Activated naive CD8-positive, alpha-beta T cell treated with anti-CD3 and anti-CD28 coated beads for 36 hours (primary cell): ENCODE results near the gene TMEM74B. TPM values are rescaled to one million over a fixed set of nuclear protein-coding genes. Genes with fewer than 3 reads are reported as not detected.

ENCODE experiments used
- DNase-seq: peaks from one replicate; pipeline ENCODE4 v3.0.0; 2021
- H3K27ac Mint-ChIP-seq: one replicate; pipeline ENCODE4 v1.8.0; 2022; ENCODE audit warnings: mild to moderate bottlenecking, moderate library complexity, mixed read lengths
- H3K27me3 Mint-ChIP-seq: one replicate; pipeline ENCODE4 v1.8.0; 2022; ENCODE audit warnings: mild to moderate bottlenecking, mixed read lengths
- H3K36me3 Mint-ChIP-seq: one replicate; pipeline ENCODE4 v1.8.0; 2021; ENCODE audit warnings: mild to moderate bottlenecking, mixed read lengths
- H3K4me1 Mint-ChIP-seq: one replicate; pipeline ENCODE4 v1.8.0; 2021; ENCODE audit warnings: mixed read lengths
- H3K4me3 Mint-ChIP-seq: one replicate; pipeline ENCODE4 v1.8.0; 2022; ENCODE audit warnings: mild to moderate bottlenecking, moderate library complexity, mixed read lengths
- H3K9me3 Mint-ChIP-seq: one replicate; pipeline ENCODE4 v1.8.0; 2022; ENCODE audit warnings: mixed read lengths
- total RNA-seq, 2 experiments: library from RNA; stranded (reverse); gene quantifications; one replicate each; pipeline ENCODE4 v1.2.3, GENCODE V29; 2021

The TMEM74B gene
- total RNA-seq, 2 experiments from 2014 or later: 1.5 to 1.9 TPM

DNA sequence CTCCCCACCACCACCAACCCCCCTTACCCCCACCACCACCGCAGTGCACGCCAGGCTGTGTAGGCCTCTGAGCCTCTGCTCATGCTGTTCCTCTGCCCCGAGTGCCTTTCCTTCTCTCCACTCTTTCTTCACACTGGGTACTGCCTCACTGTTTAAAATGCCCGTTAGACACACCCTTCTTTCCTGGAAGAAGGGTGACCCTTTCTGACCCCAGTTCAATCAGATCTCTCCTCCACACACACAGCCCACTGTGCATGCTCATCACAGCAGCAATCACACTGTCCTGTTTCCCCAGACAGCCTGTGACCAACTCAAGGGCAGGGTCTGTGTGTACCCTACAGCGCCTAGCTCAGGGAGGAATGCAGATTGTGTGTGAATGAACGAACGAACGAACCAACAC, 10.0 kb downstream of the TMEM74B start:
- no peak for DNase-seq
- peaks cover 12% of the 10 kb centered on the region for H3K36me3 Mint-ChIP-seq
- H3K4me3 Mint-ChIP-seq: no peak overlapping the region

DNA sequence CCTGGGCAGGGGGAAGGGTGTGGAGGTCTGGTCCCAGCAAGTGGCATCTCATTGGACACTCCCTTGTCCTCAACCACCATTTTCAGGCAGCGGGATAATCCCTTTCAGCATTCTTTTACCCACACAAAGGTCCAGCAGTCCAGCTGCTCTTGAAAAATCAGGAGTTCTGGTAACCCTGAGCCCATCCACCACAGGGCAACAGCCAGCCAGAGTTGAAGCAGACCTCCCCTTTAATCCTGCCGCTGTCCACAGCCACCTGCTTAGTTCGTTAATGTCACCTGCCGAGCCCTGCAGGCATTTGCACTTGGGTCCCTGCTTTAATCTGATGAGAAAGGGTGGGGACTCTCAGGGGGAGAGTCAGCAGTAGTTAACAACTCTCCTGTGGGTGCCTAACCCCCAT, 11.1 kb downstream of the TMEM74B start:
- H3K36me3 Mint-ChIP-seq: peaks cover 14% of the 10 kb centered on the region
- H3K4me1 Mint-ChIP-seq: no peaks in the 10 kb centered on the region
- H3K9me3 Mint-ChIP-seq: no peaks in the 10 kb centered on the region
- no peak for DNase-seq
- no peak overlapping the region for H3K4me3 Mint-ChIP-seq
- no peaks in the 10 kb centered on the region for H3K27me3 Mint-ChIP-seq
- H3K27ac Mint-ChIP-seq: no peak overlapping the region

More for the DNA sequence above, 10.0 kb downstream of the TMEM74B start:
- Mint-ChIP-seq H3K27me3 (no peaks in the 10 kb centered on the region), H3K27ac (no peak overlapping the region), H3K4me1 (no peaks in the 10 kb centered on the region), H3K9me3 (no peaks in the 10 kb centered on the region)

DNA sequence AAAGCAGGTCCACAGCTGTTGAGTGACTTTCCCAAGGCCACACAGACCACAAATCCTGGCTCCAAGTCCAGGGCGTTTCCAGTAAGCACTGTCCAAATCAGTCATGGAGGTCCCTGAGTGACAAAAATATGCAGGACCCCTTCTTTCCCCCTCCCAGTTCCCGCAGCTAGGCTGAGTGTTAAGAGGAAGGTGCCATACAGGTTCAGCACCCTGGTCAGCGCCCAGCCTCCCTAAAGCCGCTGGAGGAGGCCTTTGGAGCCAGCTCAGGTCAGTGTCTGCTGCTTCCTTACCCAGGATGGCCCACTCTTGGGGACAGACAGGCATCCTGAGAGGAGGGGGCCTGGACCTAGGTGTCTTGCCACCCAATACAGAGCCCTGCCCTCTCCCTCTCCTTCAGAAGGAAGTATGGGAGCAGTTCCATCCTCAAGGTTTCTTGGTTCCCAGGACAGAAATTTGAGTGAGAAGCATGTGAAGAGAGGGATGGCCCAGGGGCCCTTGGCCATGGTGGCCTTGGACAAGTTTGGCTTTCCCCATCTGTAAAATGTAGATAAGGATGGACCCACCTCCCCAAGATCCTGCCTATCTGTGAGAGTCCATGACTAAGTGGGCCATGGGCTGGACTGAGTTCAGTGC, 13.2 kb downstream of the TMEM74B start:
- H3K27me3 Mint-ChIP-seq: no peaks in the 10 kb centered on the region
- H3K36me3 Mint-ChIP-seq: peaks cover 24% of the 10 kb centered on the region
- no peak for DNase-seq
- H3K4me3 Mint-ChIP-seq: no peak overlapping the region
- H3K9me3 Mint-ChIP-seq: no peaks in the 10 kb centered on the region
- H3K27ac Mint-ChIP-seq: no peak overlapping the region
- H3K4me1 Mint-ChIP-seq: no peaks in the 10 kb centered on the region

DNA sequence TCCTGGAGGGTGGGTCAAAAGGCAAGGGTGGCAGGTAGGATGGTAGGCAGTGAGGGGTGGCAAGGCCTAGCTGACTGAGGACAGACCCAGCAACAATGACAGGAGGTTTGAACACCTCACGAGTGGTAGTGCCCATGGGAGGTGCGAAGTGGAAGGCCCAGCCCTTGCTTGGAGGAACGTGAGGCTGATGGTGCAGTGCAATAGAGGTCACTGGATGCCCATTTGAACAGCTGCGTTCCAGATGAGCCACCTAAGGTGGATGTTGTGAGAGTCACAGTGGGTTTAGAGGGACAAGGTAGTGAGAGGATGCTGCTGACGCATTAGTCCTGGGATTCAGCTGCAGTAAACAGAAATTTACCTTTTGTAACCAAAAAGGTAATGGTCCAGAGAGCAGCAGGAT, 15.6 kb downstream of the TMEM74B start:
- Mint-ChIP-seq H3K9me3 (no peaks in the 10 kb centered on the region), H3K4me1 (peaks cover 4% of the 10 kb centered on the region), H3K4me3 (no peak overlapping the region), H3K36me3 (peaks cover 40% of the 10 kb centered on the region), H3K27me3 (no peaks in the 10 kb centered on the region), H3K27ac (no peak overlapping the region)
- no peak for DNase-seq

DNA sequence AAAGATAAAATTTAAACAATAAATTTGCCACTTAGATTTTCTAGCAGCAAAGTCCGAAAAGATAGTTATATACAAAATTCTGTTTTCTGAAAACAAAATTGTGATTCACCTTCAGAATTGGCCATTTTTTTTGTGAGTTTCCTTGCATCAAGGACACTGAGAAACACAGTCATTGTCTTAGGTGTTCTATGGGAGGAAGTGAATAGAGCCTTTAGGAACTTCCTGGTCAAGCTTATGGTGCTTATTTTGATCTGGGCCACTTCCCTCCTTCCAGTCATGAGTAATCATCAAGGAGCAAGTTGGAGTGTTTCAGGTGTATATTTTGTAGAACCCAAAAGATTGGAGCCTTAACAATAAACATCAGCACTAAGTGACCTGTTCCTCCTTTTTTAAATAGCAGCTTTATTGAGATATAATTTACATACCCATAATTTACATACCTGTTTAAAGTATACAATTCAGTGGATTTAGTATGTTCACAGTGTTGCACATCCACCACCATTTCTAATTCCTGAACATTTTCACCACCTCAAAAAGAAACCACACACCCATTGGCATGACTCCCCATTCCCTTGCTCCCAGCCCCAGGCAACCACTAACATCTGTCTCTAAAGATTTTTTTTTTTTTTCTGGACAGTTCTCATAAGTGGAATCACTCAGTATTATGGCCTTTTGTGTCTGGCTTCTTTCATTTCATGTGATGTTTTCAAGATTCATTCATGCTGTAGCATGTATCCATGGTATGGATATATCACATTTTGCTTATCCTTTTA, 17.6 kb downstream of the TMEM74B start:
- H3K27me3 Mint-ChIP-seq: no peaks in the 10 kb centered on the region
- DNase-seq: no peak
- peaks cover 42% of the 10 kb centered on the region for H3K36me3 Mint-ChIP-seq
- H3K27ac Mint-ChIP-seq: no peak overlapping the region
- no peaks in the 10 kb centered on the region for H3K9me3 Mint-ChIP-seq
- H3K4me3 Mint-ChIP-seq: no peak overlapping the region
- H3K4me1 Mint-ChIP-seq: peaks cover 4% of the 10 kb centered on the region

DNA sequence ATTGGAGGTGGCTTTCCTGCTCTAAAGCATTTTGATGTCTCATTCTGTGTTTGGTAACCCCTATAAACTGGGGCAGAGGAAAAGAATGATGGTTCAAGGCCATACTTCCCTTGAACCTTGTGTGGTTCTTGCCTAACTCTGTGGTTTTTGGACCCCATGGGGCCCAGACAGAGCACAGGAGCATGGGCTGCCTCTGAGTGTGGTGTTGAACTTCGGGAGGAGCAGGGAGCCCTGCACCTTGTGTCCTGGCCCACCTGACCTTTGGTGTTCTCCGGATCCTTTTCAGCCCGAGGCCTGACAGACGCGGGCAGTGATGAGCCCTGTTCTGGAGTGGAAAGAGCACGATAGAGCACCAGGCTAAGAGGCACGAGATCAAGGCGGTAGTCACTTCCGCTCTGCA, 18.8 kb downstream of the TMEM74B start:
- DNase-seq: no peak
- Mint-ChIP-seq H3K4me1 (peaks cover 4% of the 10 kb centered on the region), H3K9me3 (no peaks in the 10 kb centered on the region), H3K4me3 (no peak overlapping the region), H3K27me3 (no peaks in the 10 kb centered on the region), H3K36me3 (peaks cover 40% of the 10 kb centered on the region), H3K27ac (no peak overlapping the region)

DNA sequence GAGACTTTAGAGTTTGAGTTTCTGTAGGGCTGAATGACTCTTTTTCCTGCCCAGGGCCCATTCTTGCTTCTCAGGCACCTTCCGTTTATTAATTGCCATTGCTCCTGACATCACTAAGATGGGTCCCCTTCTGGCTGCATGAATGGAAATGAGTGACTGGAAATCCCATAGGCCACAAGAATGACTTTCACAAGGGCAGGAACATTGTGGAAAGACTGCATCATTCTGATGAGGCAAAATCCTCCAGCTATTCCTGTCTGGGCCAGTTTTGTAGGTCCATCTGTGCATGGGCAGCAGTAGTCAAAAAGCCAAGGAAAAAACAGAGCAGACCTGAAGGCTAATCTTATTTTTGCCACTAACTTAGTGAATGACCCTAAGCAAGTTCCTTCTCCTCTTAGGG, 19.3 kb downstream of the TMEM74B start:
- no peak for DNase-seq
- peak overlapping the region; percentile 21 for H3K27ac Mint-ChIP-seq
- no peak overlapping the region for H3K4me3 Mint-ChIP-seq

DNA sequence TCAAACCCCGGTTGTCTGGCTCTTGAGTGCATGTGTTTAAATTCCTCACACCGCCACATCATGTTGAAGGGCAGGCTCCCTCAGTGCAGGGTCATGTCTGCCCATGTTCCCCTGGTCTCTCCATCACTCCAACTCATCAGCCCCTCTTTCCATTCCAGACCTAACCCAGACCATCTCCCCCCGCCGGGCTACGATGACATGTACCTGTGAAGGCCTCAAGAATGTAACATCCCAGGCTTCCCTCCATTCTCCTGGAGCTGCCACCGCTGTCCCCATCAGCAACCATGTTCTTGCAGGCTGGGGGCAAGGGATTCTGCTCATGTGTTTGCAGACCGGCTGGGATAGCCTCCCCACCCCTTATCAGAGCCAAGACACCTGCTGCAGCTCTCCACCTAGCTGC, 19.9 kb downstream of the TMEM74B start:
- DNase-seq: no peak
- Mint-ChIP-seq H3K27ac (peak overlapping the region; percentile 47), H3K4me3 (no peak overlapping the region), H3K27me3 (no peaks in the 10 kb centered on the region), H3K4me1 (peaks cover 4% of the 10 kb centered on the region), H3K9me3 (no peaks in the 10 kb centered on the region), H3K36me3 (peaks cover 39% of the 10 kb centered on the region)

More for the DNA sequence above, 19.3 kb downstream of the TMEM74B start:
- H3K36me3 Mint-ChIP-seq: peaks cover 42% of the 10 kb centered on the region
- H3K9me3 Mint-ChIP-seq: no peaks in the 10 kb centered on the region
- H3K27me3 Mint-ChIP-seq: no peaks in the 10 kb centered on the region
- H3K4me1 Mint-ChIP-seq: peaks cover 4% of the 10 kb centered on the region

DNA sequence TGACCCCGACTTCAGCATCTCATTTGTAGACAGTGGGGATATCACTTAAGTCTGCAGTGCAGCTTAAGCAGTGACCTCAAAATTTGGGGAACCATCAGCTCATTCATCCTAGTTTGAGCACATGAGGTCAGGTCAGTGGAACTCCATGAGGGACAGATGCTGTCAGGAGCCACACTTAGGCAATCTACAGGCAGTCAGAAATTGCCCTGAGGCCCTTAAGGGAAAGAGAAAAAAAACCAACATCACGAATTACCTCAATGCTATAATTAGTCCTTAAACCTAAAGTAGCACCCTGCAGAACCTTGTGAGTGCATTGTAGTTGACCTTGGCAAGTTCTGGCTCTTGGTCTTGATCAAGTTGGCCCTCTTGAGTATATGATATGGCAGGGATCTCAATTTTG, 21.1 kb downstream of the TMEM74B start:
- DNase-seq: no peak
- H3K9me3 Mint-ChIP-seq: no peaks in the 10 kb centered on the region
- no peak overlapping the region for H3K27ac Mint-ChIP-seq
- H3K4me1 Mint-ChIP-seq: peaks cover 4% of the 10 kb centered on the region
- no peak overlapping the region for H3K4me3 Mint-ChIP-seq
- H3K36me3 Mint-ChIP-seq: peaks cover 35% of the 10 kb centered on the region
- H3K27me3 Mint-ChIP-seq: no peaks in the 10 kb centered on the region

DNA sequence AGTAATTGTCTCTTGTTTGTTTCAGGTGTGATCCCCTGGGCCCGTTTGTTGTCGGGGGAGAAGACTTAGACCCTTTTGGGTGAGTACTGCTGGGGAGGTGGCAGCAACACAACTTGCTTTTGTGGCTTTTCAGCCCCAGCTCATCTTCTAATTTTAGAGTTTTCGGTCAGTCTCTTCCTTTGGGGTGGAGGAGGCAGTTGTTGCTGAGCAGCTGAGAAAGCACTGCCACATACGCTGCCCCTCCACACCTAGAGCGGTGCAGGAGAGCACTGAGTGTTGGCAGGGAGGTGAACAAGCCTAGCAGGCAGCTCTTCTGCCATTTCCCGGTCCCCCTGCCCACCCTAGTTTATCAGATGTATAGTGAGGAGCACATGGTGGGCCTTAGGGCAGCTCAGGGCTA, 21.7 kb downstream of the TMEM74B start:
- Mint-ChIP-seq H3K4me3 (no peak overlapping the region), H3K27ac (no peak overlapping the region), H3K36me3 (peaks cover 32% of the 10 kb centered on the region), H3K9me3 (no peaks in the 10 kb centered on the region), H3K27me3 (no peaks in the 10 kb centered on the region), H3K4me1 (peaks cover 4% of the 10 kb centered on the region)
- DNase-seq: no peak

DNA sequence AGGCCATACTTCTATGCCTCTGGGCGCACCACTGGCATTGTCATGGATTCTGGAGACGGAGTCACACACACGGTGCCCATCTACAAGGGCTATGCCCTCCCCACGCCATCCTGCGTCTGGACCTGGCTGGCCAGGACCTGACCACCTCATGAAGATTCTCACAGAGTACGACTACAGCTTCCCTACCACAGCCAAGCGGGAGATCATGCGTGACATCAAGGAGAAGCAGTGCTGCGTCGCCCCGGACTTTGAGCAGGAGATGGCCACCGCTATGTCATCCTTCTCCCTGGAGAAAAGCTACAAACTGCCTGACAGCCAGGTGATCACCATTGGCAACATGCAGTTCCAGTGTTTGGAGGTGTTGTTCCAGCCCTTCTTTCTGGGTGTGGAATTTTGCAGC, 23.8 kb downstream of the TMEM74B start:
- Mint-ChIP-seq H3K4me3 (no peak overlapping the region), H3K27ac (no peak overlapping the region), H3K36me3 (peaks cover 24% of the 10 kb centered on the region), H3K27me3 (no peaks in the 10 kb centered on the region), H3K4me1 (peaks cover 4% of the 10 kb centered on the region), H3K9me3 (no peaks in the 10 kb centered on the region)
- no peak for DNase-seq

DNA sequence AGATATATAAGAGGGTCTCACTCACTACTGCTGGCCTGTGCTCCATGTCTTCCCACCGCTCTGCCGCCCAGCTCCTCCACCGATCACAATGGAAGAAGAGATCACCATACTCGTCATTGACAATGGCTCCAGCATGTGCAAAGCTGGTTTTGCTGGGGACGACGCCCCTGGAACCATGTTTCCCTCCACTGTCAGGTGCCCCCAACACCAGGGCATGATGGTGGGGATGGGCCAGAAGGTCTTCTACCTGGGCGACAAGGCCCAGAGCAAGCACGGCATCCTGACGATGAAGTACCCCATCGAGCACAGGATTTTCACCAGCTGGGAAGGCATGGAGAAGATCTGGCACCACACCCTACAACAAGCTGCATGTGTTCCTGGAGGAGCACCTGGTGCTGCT, 24.3 kb downstream of the TMEM74B start:
- DNase-seq: no peak
- H3K9me3 Mint-ChIP-seq: no peaks in the 10 kb centered on the region
- no peaks in the 10 kb centered on the region for H3K27me3 Mint-ChIP-seq
- H3K4me3 Mint-ChIP-seq: no peak overlapping the region
- no peak overlapping the region for H3K27ac Mint-ChIP-seq
- peaks cover 4% of the 10 kb centered on the region for H3K4me1 Mint-ChIP-seq
- H3K36me3 Mint-ChIP-seq: peaks cover 26% of the 10 kb centered on the region

DNA sequence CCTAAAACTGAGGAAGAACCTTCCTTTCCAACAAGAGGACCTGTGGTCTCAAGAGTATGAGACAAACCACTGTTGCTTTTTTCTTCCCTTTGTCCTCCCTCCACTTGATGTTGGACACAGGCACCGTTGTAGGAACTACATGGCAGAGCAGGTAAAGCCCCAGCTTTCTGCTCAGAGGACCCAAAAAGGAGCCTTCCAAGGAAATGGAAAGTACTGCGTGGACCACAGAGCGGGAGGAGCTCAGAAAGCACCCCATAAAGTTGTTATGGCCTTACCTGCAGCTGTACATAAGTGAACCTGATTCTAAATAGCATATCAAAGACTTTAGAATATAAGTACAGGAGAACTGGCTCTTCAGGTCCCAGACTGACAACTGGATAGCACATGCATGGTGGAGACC, 29.4 kb downstream of the TMEM74B start:
- no peak for DNase-seq
- Mint-ChIP-seq H3K9me3 (no peaks in the 10 kb centered on the region), H3K4me3 (no peak overlapping the region), H3K27me3 (no peaks in the 10 kb centered on the region), H3K4me1 (peaks cover 5% of the 10 kb centered on the region), H3K27ac (no peak overlapping the region), H3K36me3 (peaks cover 46% of the 10 kb centered on the region)

DNA sequence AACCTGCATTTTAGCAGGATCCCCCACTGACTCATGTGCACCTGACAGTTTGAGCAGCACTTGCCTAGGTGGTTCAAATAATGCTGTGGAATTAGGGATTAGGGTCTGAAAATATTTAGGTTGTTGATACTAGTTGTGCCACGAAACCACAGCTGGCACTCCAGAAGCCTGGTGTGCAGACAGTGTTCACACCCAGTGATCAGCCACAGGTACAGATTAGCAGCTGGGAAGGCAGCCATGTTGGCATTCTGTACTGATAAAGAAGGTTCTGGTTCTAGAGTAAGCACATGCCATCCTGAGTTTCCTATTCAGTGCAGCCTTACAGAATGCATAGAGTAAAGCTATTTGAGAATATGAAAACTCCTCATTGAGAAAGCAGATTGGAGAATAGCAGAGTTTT, 30.1 kb downstream of the TMEM74B start:
- Mint-ChIP-seq H3K4me1 (peaks cover 5% of the 10 kb centered on the region), H3K4me3 (no peak overlapping the region), H3K27me3 (no peaks in the 10 kb centered on the region), H3K27ac (no peak overlapping the region), H3K36me3 (peaks cover 47% of the 10 kb centered on the region), H3K9me3 (no peaks in the 10 kb centered on the region)
- DNase-seq: no peak

DNA sequence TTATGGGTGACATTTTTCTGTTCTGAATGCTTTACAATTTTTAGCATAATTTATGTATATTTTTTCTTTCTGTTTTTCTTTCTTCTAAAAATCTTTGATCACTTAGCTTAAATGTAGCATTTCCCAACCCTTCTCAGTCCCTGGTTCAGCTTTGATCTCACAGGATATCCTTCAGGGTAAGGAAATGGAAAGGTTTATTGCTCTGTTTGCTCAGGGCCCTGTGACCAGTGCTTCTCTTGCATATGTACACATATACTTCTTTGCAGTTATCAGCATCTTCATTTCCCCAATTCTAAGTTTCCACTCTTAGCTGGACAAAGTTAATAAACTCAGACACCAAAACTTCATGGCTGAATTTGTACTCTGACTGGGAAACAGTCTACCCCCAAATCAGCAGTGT, 30.6 kb downstream of the TMEM74B start:
- no peak for DNase-seq
- Mint-ChIP-seq H3K27ac (no peak overlapping the region), H3K4me1 (peaks cover 5% of the 10 kb centered on the region), H3K4me3 (no peak overlapping the region), H3K9me3 (no peaks in the 10 kb centered on the region), H3K27me3 (no peaks in the 10 kb centered on the region), H3K36me3 (peaks cover 50% of the 10 kb centered on the region)

DNA sequence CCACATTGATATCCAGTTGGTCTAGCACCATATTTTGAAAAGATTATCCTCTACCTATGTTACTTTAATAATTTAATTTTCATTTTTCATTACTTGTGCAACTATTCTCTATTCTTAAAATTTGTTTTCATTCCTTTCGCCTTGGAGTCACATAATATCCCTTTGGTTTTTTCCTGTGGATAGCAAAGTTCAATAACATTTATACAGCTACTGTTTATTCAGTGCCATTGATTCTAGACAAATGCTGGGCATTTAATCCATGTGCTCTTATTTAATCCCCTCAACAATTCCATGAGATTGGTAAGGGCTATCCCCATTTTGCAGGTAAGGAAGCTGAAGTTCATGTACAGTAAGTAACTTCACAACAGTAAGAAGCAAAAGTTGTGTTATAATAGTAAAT, 33.8 kb downstream of the TMEM74B start:
- no peak overlapping the region for H3K4me3 Mint-ChIP-seq
- no peaks in the 10 kb centered on the region for H3K27me3 Mint-ChIP-seq
- no peak overlapping the region for H3K27ac Mint-ChIP-seq
- H3K4me1 Mint-ChIP-seq: peaks cover 12% of the 10 kb centered on the region
- H3K9me3 Mint-ChIP-seq: no peaks in the 10 kb centered on the region
- DNase-seq: no peak
- H3K36me3 Mint-ChIP-seq: peaks cover 61% of the 10 kb centered on the region
